GM12878 (cell line): ENCODE data around the gene OPCML. TPM values are rescaled to one million over a fixed set of nuclear protein-coding genes. Genes with fewer than 3 reads are reported as not detected.

ENCODE experiments used
- ATAC-seq: fragments of 200-7000 bp; cut with Tn5 transposase; 3 replicates; pipeline ENCODE4 v1.9.1; 2020; ENCODE audit warnings: mild to moderate bottlenecking, moderate library complexity
- BruUV-seq: library from RNA; stranded (reverse); fragments of 400-500 nt; replicated peaks from 2 replicates; lab custom pipeline; 2021; lab: Mats Ljungman, UMichigan
- CTCF ChIA-PET: fragments of 300-600 bp; sonication (Branson Sonifier 250); formaldehyde crosslinking; extraction: SDS; loops from one replicate; lab custom pipeline; 2021; ENCODE audit warnings: inconsistent platforms; lab: Yijun Ruan, JAX
- POLR2A ChIA-PET: fragments of 350-600 bp; formaldehyde crosslinking; extraction: SDS; loops from one replicate; lab custom pipeline; 2021; ENCODE audit warnings: inconsistent platforms; lab: Charles Lee
- RAD21 ChIA-PET: fragments of 300-600 bp; sonication (Branson Sonifier 250); formaldehyde crosslinking; loops from one replicate; lab custom pipeline; 2023; ENCODE audit warnings: antibody characterized with exemption; ENCODE audit not compliant: unreplicated experiment; lab: Charles Lee
- SMC1A ChIA-PET: fragments of 300-600 bp; sonication (Branson Sonifier 250); formaldehyde crosslinking; loops from one replicate; lab custom pipeline; 2023; ENCODE audit not compliant: unreplicated experiment, uncharacterized antibody; lab: Charles Lee
- DNase-seq: peaks from one replicate; pipeline ENCODE4 v3.0.0-alpha.2; 2011; ENCODE audit warnings: low read depth, low spot score
- FAIRE-seq: peaks from 3 replicates; lab custom pipeline; 2011; peaks lifted over from hg19 to GRCh38; lab: Jason Lieb, UNC
- H2AFZ ChIP-seq: 2 replicates; pipeline ENCODE4 v1.6.0; 2011; ENCODE audit warnings: low read depth, low read length, control low read depth; ENCODE audit not compliant: control insufficient read depth
- H3K27ac ChIP-seq: 2 replicates; pipeline ENCODE4 v1.5.1; 2011; ENCODE audit warnings: control low read depth; ENCODE audit not compliant: control insufficient read depth, insufficient read depth
- H3K27me3 ChIP-seq, 2 experiments: replicated peaks in 1 of 2; 2 replicates each; pipeline versions ENCODE4 v1.6.0 to v1.6.1; 2011; ENCODE audit warnings: low read length in 1 of 2; ENCODE audit not compliant: control insufficient read depth in 2 of 2, insufficient read depth in 2 of 2
- H3K36me3 ChIP-seq, 2 experiments: 2 replicates each; pipeline ENCODE4 v1.5.1; 2011; ENCODE audit warnings: low read length in 1 of 2; ENCODE audit not compliant: control insufficient read depth in 2 of 2, insufficient read depth in 2 of 2
- H3K4me1 ChIP-seq: 2 replicates; pipeline ENCODE4 v1.6.1; 2011; ENCODE audit warnings: mild to moderate bottlenecking, low read length, moderate library complexity, mixed read lengths; ENCODE audit not compliant: control insufficient read depth, insufficient read depth
- H3K4me2 ChIP-seq: 2 replicates; pipeline ENCODE4 v1.6.0; 2011; ENCODE audit warnings: control low read depth; ENCODE audit not compliant: control insufficient read depth, insufficient read depth
- H3K4me3 ChIP-seq: fragments of 200-600 bp; sonication (generic); 2 replicates; pipeline ENCODE4 v1.5.1; 2016
- H3K79me2 ChIP-seq: 2 replicates; pipeline ENCODE4 v1.6.0; 2011; ENCODE audit warnings: low read length; ENCODE audit not compliant: control insufficient read depth, insufficient read depth
- H3K9ac ChIP-seq: 2 replicates; pipeline ENCODE4 v1.8.0; 2011; ENCODE audit warnings: low read length, control low read depth, mixed read lengths; ENCODE audit not compliant: control insufficient read depth, insufficient read depth
- H3K9me3 ChIP-seq: replicated peaks from 3 replicates; pipeline ENCODE4 v1.5.1; 2011; ENCODE audit warnings: mild to moderate bottlenecking, low read length; ENCODE audit not compliant: control insufficient read depth, insufficient read depth
- H4K20me1 ChIP-seq: 2 replicates; pipeline ENCODE4 v1.6.0; 2011; ENCODE audit not compliant: control insufficient read depth, insufficient read depth
- CBFB ChIP-seq: IDR thresholded peaks from 2 replicates; pipeline ENCODE4 v1.6.1; 2016; ENCODE audit warnings: antibody characterized with exemption, low read depth
- CREB1 ChIP-seq: IDR thresholded peaks from 2 replicates; pipeline ENCODE4 v1.6.1; 2012; ENCODE audit warnings: low read depth, mild to moderate bottlenecking, inconsistent platforms
- DPF2 ChIP-seq: fragments of 450-650 bp; IDR thresholded peaks from 2 replicates; pipeline ENCODE4 v1.6.1; 2017; ENCODE audit warnings: mild to moderate bottlenecking
- ETV6 ChIP-seq, 2 experiments: fragments of 450-650 bp in 1 of 2; IDR thresholded peaks in 1 of 2; conservative IDR thresholded peaks in 1 of 2; 2 replicates each; pipeline ENCODE4 v1.6.1; 2014; ENCODE audit warnings: antibody characterized with exemption in 1 of 2, borderline replicate concordance in 1 of 2, low read depth in 1 of 2, mild to moderate bottlenecking in 1 of 2, moderate library complexity in 1 of 2
- FOS ChIP-seq: IDR thresholded peaks from 3 replicates; pipeline ENCODE4 v1.6.1; 2011; ENCODE audit warnings: borderline replicate concordance; ENCODE audit not compliant: insufficient read length; ENCODE audit errors: extremely low read depth
- POLR2AphosphoS5 ChIP-seq: IDR thresholded peaks from 2 replicates; pipeline ENCODE4 v1.6.1; 2011; ENCODE audit warnings: mild to moderate bottlenecking, low read length, inconsistent platforms
- RFX5 ChIP-seq: IDR thresholded peaks from 2 replicates; pipeline ENCODE4 v1.6.1; 2011; ENCODE audit warnings: low read depth, low read length, improper control_type of control experiment
- SMAD1 ChIP-seq: fragments of 450-650 bp; IDR thresholded peaks from 2 replicates; pipeline ENCODE4 v1.6.1; 2018; ENCODE audit warnings: mild to moderate bottlenecking, low read depth; ENCODE audit not compliant: partially characterized antibody
- ZBED1 ChIP-seq: IDR thresholded peaks from 2 replicates; pipeline ENCODE4 v1.6.1; 2016; ENCODE audit warnings: borderline replicate concordance
- ZNF217 ChIP-seq: fragments of 450-650 bp; IDR thresholded peaks from 2 replicates; pipeline ENCODE4 v1.6.1; 2017; ENCODE audit warnings: antibody characterized with exemption, mild to moderate bottlenecking
- ZNF274 ChIP-seq: IDR thresholded peaks from one replicate; pipeline ENCODE4 v1.8.0; 2011; ENCODE audit not compliant: insufficient read length, insufficient read depth
- WGBS: methylation state at CpG from one replicate; pipeline ENCODE4 v1.1.6; 2016; ENCODE audit warnings: low lambda C conversion rate; ENCODE audit not compliant: insufficient replicate concordance, insufficient coverage; ENCODE audit errors: missing lambda C conversion rate; 5-methylcytosine and 5-hydroxymethylcytosine counted together
- in situ Hi-C: fragments of 300-500 bp; cut with MboI; formaldehyde crosslinking; loops from 9 replicates; pipeline ENCODE4 v1.14.3; 2018; ENCODE audit warnings: mixed read lengths
- intact Hi-C: fragments of 100-400 bp; cut with micrococcal nuclease; formaldehyde crosslinking; loops from one replicate; pipeline ENCODE4 v1.14.2; 2022; ENCODE audit not compliant: unreplicated experiment
- polyA plus RNA-seq, 11 experiments: library from polyadenylated mRNA; depleted of rRNA in 4 of 11; unstranded in 6 of 11; stranded (reverse) in 5 of 11; fragments of >200 nt; fragmentation: Nextera tagmentation in 4 of 11; fragmentation: Illumina TruSeq in 1 of 11; extraction: Ambion mirVana in 4 of 11; extraction: Trizol in 1 of 11; gene quantifications; 1 replicate in 1 of 11; 2 replicates in 10 of 11; pipeline versions ENCODE4 v1.2.1 to v1.2.3, GENCODE V29; 2011 to 2016; ENCODE audit warnings: inconsistent platforms in 2 of 11, missing spikeins in 2 of 11, low read depth in 1 of 11
- total RNA-seq, 4 experiments: library from RNA; depleted of rRNA in 3 of 4; stranded (reverse); fragments of >200 nt in 3 of 4; fragmentation: Illumina TruSeq in 1 of 4; extraction: Trizol in 1 of 4; gene quantifications; 2 replicates each; pipeline versions ENCODE4 v1.2.1 to v1.2.3, GENCODE V29; 2013 to 2021
- TF ChIP-seq, protein P1 (sequence below): fragments of 450-650 bp; IDR thresholded peaks from 2 replicates; pipeline ENCODE4 v1.6.1; 2016; ENCODE audit warnings: mild to moderate bottlenecking, moderate library complexity, borderline replicate concordance
- TF ChIP-seq, protein P2 (sequence below): IDR thresholded peaks from 2 replicates; pipeline ENCODE4 v1.6.1; 2011; ENCODE audit warnings: low read depth, mild to moderate bottlenecking, low read length, moderate library complexity, borderline replicate concordance; ENCODE audit errors: extremely low read depth
- TF ChIP-seq, protein P3 (sequence below): IDR thresholded peaks from 2 replicates; pipeline ENCODE4 v1.6.1; 2011; ENCODE audit warnings: borderline replicate concordance, low read depth, mild to moderate bottlenecking, moderate library complexity, low read length; ENCODE audit not compliant: insufficient read depth, poor library complexity, severe bottlenecking

The OPCML gene
- total and polyA plus RNA-seq, 10 of the 15 experiments (the other 5 are each of a cell fraction or from before 2014, with no cell fraction given), result 0.84 TPM; not detected in 9

DNA sequence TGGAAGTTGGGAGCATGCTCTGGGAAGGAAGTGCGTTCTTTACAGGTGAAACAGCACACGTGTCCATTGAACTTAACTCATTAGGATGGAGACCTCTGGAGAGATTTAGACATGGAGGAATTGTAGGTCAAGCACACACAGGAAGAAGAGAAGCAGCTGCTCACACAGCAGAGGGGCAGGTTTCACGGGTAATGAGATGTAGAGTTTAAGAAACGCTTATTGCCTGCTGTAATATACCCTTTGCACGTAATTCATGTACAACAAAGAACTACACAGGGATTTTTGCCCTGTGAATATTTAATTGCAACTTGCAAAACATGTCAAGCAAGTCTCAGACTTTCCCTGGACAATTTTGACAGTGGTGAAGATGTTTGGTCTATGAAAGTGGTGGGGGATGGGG lies 508.0 kb downstream of the OPCML start:
- BruUV-seq, result no TSS peak
- ATAC-seq (no peak), FAIRE-seq (no peak)

DNA sequence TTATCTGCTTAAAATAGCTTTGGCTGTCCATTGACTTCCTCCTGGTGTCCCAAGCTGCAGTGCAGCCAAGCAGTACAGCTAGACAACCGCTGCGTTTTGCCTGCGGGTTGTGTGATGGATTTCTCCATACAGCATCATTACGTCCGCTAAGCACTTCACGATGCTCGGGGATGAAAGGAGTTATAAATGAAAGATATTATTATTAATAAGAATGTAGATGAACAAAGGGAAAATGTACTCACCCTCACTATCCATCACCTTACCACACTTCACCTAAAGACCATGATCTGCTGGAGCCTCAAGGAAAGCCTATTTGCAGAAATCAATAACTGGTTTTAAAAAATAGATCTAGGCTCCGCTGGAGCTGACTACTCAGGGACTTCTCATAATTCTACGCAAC lies 509.1 kb downstream of the OPCML start:
- ChIA-PET CTCF (no interaction called here), RAD21 (no interaction called here), SMC1A (no interaction called here), POLR2A (no interaction called here)
- 50% methylated on average over 9 of the region's 9 CpGs for WGBS
- H3K36me3 ChIP-seq, result no peaks in the 10 kb centered on the region
- H3K4me3 ChIP-seq, result no peak overlapping the region
- no peak overlapping the region for H3K4me2 ChIP-seq
- H4K20me1 ChIP-seq, result no peaks in the 10 kb centered on the region
- H3K4me1 ChIP-seq, result no peaks in the 10 kb centered on the region
- no peaks in the 10 kb centered on the region; a peak in 3 of 4 replicates for H3K27me3 ChIP-seq
- ATAC-seq (no peak), DNase-seq (no peak), FAIRE-seq (no peak)
- in situ Hi-C loops, result no loop called here
- H3K27ac ChIP-seq, result no peak overlapping the region
- no peak overlapping the region for H3K9ac ChIP-seq
- H3K9me3 ChIP-seq, result no peaks in the 10 kb centered on the region
- intact Hi-C loops, result no loop called here
- no TSS peak for BruUV-seq
- H2AFZ ChIP-seq, result no peak overlapping the region
- no peaks in the 10 kb centered on the region for H3K79me2 ChIP-seq
- TF ChIP-seq CBFB (no peak), POLR2AphosphoS5 (no peak), RFX5 (no peak), SMAD1 (no peak), DPF2 (no peak)
- TF ChIP-seq, protein P1, sequence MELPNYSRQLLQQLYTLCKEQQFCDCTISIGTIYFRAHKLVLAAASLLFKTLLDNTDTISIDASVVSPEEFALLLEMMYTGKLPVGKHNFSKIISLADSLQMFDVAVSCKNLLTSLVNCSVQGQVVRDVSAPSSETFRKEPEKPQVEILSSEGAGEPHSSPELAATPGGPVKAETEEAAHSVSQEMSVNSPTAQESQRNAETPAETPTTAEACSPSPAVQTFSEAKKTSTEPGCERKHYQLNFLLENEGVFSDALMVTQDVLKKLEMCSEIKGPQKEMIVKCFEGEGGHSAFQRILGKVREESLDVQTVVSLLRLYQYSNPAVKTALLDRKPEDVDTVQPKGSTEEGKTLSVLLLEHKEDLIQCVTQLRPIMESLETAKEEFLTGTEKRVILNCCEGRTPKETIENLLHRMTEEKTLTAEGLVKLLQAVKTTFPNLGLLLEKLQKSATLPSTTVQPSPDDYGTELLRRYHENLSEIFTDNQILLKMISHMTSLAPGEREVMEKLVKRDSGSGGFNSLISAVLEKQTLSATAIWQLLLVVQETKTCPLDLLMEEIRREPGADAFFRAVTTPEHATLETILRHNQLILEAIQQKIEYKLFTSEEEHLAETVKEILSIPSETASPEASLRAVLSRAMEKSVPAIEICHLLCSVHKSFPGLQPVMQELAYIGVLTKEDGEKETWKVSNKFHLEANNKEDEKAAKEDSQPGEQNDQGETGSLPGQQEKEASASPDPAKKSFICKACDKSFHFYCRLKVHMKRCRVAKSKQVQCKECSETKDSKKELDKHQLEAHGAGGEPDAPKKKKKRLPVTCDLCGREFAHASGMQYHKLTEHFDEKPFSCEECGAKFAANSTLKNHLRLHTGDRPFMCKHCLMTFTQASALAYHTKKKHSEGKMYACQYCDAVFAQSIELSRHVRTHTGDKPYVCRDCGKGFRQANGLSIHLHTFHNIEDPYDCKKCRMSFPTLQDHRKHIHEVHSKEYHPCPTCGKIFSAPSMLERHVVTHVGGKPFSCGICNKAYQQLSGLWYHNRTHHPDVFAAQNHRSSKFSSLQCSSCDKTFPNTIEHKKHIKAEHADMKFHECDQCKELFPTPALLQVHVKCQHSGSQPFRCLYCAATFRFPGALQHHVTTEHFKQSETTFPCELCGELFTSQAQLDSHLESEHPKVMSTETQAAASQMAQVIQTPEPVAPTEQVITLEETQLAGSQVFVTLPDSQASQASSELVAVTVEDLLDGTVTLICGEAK, result no peak
- TF ChIP-seq, protein P2, sequence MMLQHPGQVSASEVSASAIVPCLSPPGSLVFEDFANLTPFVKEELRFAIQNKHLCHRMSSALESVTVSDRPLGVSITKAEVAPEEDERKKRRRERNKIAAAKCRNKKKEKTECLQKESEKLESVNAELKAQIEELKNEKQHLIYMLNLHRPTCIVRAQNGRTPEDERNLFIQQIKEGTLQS, result no peak

More for the DNA sequence above, 508.0 kb downstream of the OPCML start:
- no peak for DNase-seq
- no peak overlapping the region for H3K9ac ChIP-seq
- POLR2A ChIA-PET, result no interaction called here
- no peaks in the 10 kb centered on the region for H3K9me3 ChIP-seq
- WGBS, result 26% methylated on average over 5 of the region's 5 CpGs
- H3K4me3 ChIP-seq, result no peak overlapping the region
- CTCF ChIA-PET, result no interaction called here
- no peaks in the 10 kb centered on the region; a peak in 2 of 4 replicates for H3K27me3 ChIP-seq
- no peaks in the 10 kb centered on the region for H3K4me1 ChIP-seq
- H3K79me2 ChIP-seq, result no peaks in the 10 kb centered on the region
- RAD21 ChIA-PET, result no interaction called here
- no peaks in the 10 kb centered on the region for H4K20me1 ChIP-seq
- SMC1A ChIA-PET, result no interaction called here
- no peak for TF ChIP-seq FOS
- TF ChIP-seq, protein P3, sequence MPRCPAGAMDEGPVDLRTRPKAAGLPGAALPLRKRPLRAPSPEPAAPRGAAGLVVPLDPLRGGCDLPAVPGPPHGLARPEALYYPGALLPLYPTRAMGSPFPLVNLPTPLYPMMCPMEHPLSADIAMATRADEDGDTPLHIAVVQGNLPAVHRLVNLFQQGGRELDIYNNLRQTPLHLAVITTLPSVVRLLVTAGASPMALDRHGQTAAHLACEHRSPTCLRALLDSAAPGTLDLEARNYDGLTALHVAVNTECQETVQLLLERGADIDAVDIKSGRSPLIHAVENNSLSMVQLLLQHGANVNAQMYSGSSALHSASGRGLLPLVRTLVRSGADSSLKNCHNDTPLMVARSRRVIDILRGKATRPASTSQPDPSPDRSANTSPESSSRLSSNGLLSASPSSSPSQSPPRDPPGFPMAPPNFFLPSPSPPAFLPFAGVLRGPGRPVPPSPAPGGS, result no peak
- TF ChIP-seq ZNF274, result no peak
- TF ChIP-seq ZNF217, result no peak
- TF ChIP-seq ZBED1, result no peak
- no peak for TF ChIP-seq CREB1
- TF ChIP-seq ETV6 (conservative IDR thresholded peaks at IDR 0.05 in 1 of 2, IDR thresholded peaks at IDR 0.05 in 1 of 2; ENCODE audit: borderline replicate concordance in 1 of 2, low read depth in 1 of 2), result no peak
- TF ChIP-seq, all 136 proteins: peak for 0
- intact Hi-C loops, result no loop called here
- Histone ChIP-seq H3K36me3 (no peaks in the 10 kb centered on the region), H2AFZ (no peak overlapping the region), H3K27ac (no peak overlapping the region), H3K4me2 (no peak overlapping the region)
- in situ Hi-C loops, result no loop called here
